ENCODE data around the gene SALL4.

Gene SALL4

DNA sequence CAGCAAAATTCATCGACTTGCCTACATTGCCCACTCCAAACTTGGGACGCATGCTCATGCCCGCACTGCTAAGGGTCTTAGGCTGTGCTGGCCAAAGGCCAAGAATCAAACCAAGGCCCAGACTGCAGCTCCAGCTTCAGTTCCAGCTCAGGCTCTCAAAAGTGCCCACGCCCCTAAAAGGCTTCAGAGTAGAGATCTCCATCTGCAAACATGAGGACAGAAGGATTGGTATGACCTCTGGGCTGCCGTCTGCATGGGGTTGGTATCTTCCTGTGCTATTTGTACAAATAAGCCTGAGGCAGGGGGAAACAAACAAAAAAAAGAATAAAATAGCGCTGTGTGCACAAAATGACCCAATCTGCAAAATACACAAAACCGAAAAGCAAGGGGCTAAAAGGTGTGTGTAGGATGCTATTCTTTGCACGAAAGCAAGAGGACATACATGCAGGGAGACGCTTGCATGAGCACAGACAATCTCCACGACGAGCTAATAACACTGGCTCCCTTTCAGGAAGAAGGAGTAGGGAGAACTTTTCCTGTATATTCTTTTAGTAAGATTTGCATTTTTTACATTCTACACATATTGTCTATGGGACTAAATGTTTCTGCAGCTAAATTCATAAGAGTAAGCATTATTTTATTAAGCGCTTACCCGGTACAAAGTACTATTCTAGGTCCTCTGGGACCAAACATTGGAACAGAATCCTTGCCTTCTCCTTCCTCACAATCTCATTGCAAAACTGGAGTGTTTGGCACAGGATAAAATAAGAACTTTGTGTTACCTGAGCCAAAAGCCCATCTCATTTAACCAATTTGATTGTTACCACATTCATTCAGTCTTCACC lies 67.2 kb downstream of the SALL4 start:
- no peak for DNase-seq

DNA sequence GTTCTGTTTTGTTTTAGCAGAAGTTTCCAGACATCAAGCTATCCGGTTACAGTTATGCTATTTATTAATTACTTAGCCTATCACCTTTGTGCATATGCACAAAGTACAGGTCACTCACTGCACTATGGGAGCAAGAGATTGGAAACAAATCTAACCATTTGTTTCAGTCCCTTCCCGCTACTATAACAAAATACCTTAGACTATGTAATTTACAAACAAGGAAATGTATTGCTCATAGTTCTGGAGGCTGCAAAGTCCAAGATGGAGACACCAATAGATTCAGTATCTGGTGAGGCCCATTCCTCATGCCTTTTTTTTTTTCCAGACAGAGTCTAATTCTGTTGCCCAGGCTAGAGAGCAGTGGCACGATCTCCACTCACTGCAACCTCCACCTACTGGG lies 69.3 kb downstream of the SALL4 start:
- no peak for DNase-seq
